Measurements from ENCODE around the gene HCFC1R1. TPM values are rescaled to one million over a fixed set of nuclear protein-coding genes. Genes with fewer than 3 reads are reported as not detected.

Gene HCFC1R1
- total RNA-seq, 1 donor from 2014 or later: 133 TPM

DNA sequence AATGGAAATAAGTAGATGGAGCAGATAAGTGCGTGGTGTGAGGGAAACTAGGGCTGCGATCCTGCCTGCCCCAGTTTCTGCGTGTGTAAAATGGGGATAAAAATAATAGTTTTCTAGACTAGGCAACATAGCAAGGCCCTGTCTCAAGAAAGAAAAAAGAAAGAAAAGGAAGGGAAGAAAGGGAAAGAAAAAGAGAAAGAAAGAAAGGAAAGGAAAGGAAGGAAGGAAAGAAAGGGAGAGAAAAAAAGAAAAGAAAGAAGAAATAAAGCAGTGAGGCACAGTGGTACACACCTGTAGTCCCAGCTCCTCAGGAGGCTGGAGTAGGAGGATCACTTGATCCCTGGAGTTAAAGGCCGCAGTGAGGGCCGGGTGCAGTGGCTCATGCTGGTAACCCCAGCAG, 41.3 kb downstream of the HCFC1R1 start:
- TF ChIP-seq, protein P1, sequence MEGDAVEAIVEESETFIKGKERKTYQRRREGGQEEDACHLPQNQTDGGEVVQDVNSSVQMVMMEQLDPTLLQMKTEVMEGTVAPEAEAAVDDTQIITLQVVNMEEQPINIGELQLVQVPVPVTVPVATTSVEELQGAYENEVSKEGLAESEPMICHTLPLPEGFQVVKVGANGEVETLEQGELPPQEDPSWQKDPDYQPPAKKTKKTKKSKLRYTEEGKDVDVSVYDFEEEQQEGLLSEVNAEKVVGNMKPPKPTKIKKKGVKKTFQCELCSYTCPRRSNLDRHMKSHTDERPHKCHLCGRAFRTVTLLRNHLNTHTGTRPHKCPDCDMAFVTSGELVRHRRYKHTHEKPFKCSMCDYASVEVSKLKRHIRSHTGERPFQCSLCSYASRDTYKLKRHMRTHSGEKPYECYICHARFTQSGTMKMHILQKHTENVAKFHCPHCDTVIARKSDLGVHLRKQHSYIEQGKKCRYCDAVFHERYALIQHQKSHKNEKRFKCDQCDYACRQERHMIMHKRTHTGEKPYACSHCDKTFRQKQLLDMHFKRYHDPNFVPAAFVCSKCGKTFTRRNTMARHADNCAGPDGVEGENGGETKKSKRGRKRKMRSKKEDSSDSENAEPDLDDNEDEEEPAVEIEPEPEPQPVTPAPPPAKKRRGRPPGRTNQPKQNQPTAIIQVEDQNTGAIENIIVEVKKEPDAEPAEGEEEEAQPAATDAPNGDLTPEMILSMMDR (IDR thresholded peaks at IDR 0.05): no peak
- H3K9me3 Mint-ChIP-seq (ENCODE audit: unreplicated experiment): no peaks in the 10 kb centered on the region
- H3K27ac Mint-ChIP-seq (ENCODE audit: unreplicated experiment): no peak overlapping the region
- H3K27me3 Mint-ChIP-seq (ENCODE audit: unreplicated experiment): no peaks in the 10 kb centered on the region
- H3K36me3 Mint-ChIP-seq (ENCODE audit: unreplicated experiment): no peaks in the 10 kb centered on the region
- H3K4me1 Mint-ChIP-seq (ENCODE audit: unreplicated experiment): peaks cover 21% of the 10 kb centered on the region
- no peak overlapping the region for H3K4me3 Mint-ChIP-seq (ENCODE audit: unreplicated experiment)
- DNase-seq (ENCODE audit: extremely low spot score, unreplicated experiment): no peak

DNA sequence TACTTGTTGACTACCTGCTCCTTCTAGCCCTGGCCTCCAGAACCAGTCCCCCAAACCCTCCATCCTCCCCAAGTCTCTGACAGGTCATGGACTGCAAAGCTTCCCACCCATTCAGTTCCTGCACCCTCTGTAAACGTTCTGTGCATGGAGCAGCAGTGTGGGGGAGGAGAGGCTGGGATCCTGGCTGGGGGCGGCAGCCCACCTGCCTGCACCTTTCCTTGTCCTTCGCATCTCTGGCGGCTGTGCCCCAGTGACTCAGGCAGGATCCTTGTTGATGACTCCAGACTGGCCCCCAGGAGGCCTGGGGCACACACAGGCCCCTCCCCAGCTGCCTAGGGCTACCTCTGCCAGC, 41.9 kb downstream of the HCFC1R1 start:
- Mint-ChIP-seq H3K27me3 (ENCODE audit: unreplicated experiment) (no peaks in the 10 kb centered on the region), H3K27ac (ENCODE audit: unreplicated experiment) (peak overlapping the region; percentile 77), H3K4me1 (ENCODE audit: unreplicated experiment) (peaks cover 21% of the 10 kb centered on the region), H3K36me3 (ENCODE audit: unreplicated experiment) (no peaks in the 10 kb centered on the region), H3K4me3 (ENCODE audit: unreplicated experiment) (peak overlapping the region; percentile 64), H3K9me3 (ENCODE audit: unreplicated experiment) (no peaks in the 10 kb centered on the region)
- DNase-seq (ENCODE audit: extremely low spot score, unreplicated experiment): no peak
- TF ChIP-seq, protein P1 (IDR thresholded peaks at IDR 0.05): no peak

DNA sequence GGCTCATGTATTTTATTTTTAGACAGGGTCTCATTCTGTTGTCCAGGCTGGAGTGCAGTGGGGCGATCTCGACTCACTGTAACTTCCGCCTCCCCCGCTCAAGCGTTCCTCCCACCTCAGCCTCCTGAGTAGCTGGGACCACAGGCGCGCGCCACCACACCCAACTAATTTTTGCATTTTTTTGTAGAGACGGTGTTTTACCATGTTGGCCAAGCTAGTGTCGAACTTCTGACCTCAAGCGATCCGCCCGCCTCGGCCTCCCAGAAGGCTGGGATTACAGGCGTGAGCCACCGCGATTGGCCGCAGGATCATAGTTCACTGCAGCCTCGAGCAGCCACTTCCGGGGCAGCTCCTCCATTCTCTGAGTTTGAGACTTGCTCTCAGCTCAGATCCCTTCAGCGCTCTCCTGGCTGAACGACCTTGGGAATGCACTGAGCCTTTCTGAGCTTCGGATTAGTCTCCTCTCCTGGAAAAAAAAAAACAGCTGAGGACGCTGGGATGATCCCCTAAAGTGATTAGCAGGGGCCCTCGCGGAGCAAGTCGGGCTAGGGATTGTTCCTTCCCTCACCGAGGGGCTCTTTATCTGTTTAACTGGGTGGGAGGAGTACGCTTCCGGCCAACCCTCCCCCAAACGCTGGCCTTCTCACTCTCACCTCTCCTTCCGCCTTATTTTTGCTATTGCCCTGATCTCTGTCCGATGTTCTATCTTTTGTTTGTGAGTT, 42.4 kb downstream of the HCFC1R1 start:
- peak overlapping the region; percentile 77 for H3K27ac Mint-ChIP-seq (ENCODE audit: unreplicated experiment)
- DNase-seq (ENCODE audit: extremely low spot score, unreplicated experiment): no peak
- H3K36me3 Mint-ChIP-seq (ENCODE audit: unreplicated experiment): no peaks in the 10 kb centered on the region
- peak overlapping the region; percentile 74 for H3K4me3 Mint-ChIP-seq (ENCODE audit: unreplicated experiment)
- H3K9me3 Mint-ChIP-seq (ENCODE audit: unreplicated experiment): no peaks in the 10 kb centered on the region
- no peaks in the 10 kb centered on the region for H3K27me3 Mint-ChIP-seq (ENCODE audit: unreplicated experiment)
- peaks cover 16% of the 10 kb centered on the region for H3K4me1 Mint-ChIP-seq (ENCODE audit: unreplicated experiment)
- TF ChIP-seq, protein P1 (IDR thresholded peaks at IDR 0.05): no peak

DNA sequence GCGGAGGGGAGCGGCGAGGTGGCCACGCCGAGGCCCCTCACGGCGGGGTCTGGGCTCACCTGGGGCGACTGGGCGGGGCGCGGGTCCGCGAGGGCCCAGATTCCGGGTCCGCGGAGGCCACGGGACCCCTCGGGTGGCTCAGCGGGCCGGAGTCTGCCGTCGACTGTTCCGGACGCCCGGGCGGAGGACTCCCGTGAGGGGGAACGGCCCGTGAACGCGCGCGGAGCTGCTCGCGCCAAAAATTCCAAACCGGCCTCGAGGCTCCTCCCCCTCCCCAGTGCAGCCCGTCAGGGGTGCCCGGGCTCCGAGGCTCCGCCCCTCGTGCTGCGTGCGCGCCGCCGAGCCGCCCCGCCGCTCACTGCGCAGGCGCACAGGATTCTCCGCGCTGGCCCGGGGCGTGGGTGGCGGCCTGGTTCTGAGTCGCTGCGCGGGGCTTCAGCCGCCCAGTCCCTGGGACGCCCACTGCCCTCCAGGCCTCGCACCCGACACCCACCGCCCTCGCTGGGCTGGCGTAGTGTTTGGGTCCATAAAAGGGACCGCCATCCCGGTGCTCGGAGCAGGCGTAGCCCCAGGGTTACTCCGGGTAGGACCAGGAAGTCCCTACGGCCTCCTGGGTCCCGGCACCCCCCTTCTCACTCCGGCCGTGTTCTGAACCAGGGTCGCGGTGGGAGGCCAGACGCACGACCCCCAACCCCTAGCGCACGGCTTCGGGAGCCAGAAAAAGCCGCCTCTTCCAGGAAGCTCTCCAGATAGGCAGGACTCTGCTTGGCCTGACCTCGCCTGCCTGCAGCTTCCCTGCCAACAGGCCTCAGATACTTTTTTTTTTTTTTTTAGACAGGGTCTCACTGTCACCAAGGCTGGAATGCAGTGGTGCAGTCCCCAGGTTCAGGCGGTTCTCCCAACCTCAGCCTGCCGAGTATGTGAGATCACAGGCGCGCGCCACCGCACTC, 43.2 kb downstream of the HCFC1R1 start, which contains the start of gene PKMYT1:
Gene PKMYT1 (minus strand): TSS at position 220 of the 950 bp plus-strand sequence. CDS start 789 bp downstream, outside the sequence.
- H3K36me3 Mint-ChIP-seq (ENCODE audit: unreplicated experiment): no peaks in the 10 kb centered on the region
- H3K27me3 Mint-ChIP-seq (ENCODE audit: unreplicated experiment): no peaks in the 10 kb centered on the region
- TF ChIP-seq, protein P1 (IDR thresholded peaks at IDR 0.05): no peak
- peak within 1 kb of the TSS; percentile 75 for H3K4me3 Mint-ChIP-seq (ENCODE audit: unreplicated experiment)
- H3K9me3 Mint-ChIP-seq (ENCODE audit: unreplicated experiment): no peaks in the 10 kb centered on the region
- DNase-seq (ENCODE audit: extremely low spot score, unreplicated experiment): peak; percentile 98
- peaks cover 15% of the 10 kb centered on the region for H3K4me1 Mint-ChIP-seq (ENCODE audit: unreplicated experiment)
- peak within 1 kb of the TSS; percentile 77 for H3K27ac Mint-ChIP-seq (ENCODE audit: unreplicated experiment)
